GM12801 (cell line): ENCODE measurements around the gene SH3PXD2A.

Experiments
- CTCF ChIP-seq: IDR thresholded peaks from one replicate; pipeline ENCODE4 v1.5.1; 2011; ENCODE audit warnings: control low read depth; ENCODE audit not compliant: insufficient read length; ENCODE audit errors: extremely low read depth

SH3PXD2A gene

GRCh38 chr10:103884681-103885139 is 29.3 kb upstream of the SH3PXD2A start:
- TF ChIP-seq CTCF, result no peak

- TF ChIP-seq CTCF, result no peak
Observed at GRCh38 chr10:103882285-103883007, 27.1 kb upstream of the SH3PXD2A start.

- no peak for TF ChIP-seq CTCF
Observed at GRCh38 chr10:103881416-103882284, 26.3 kb upstream of the SH3PXD2A start.

GRCh38 chr10:103879831-103880230 is 24.5 kb upstream of the SH3PXD2A start:
- TF ChIP-seq CTCF, result no peak

GRCh38 chr10:103879409-103879808 is 24.0 kb upstream of the SH3PXD2A start:
- no peak for TF ChIP-seq CTCF

GRCh38 chr10:103877861-103878260 is 22.5 kb upstream of the SH3PXD2A start:
- TF ChIP-seq CTCF, result no peak

- TF ChIP-seq CTCF, result no peak
Observed at GRCh38 chr10:103876155-103876554, 20.8 kb upstream of the SH3PXD2A start.
